ENCODE results near the gene WDR59. TPM values are rescaled to one million over a fixed set of nuclear protein-coding genes. Genes with fewer than 3 reads are reported as not detected.

WDR59 gene
- total RNA-seq, 4 donors from 2014 or later = 29.1 to 112 (median 42.6) TPM

DNA sequence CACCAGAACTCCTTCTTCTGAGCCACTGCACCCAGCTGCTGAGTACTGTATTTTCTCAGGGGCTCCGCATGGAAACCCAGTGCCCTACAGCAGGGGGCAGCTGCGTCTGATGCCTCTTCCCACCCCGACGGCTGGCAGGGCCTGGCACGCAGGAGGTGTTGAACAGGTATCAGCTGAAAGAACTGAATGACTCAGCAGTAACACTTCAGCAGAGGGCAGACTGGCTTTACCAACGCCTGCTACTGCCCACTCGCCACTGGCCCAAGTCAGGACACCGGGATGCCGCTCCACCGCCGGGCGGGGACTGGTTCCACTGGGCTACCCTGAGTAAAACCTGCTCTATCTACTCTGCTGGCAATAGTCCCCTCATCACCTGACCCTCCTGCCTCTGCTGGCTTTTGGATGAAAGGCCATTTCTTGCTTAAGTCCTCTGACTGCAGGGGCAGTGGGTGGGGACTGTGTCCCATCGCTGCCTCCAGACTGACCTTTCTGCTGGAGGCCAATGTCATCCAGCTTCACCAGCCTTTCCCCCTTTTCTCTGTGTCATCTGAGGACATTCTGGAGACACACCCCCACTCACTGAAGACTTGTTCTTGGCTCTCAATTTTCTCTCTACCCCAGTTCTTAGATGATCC is 109.9 kb downstream of the WDR59 start:
- H3K27me3 ChIP-seq = no peaks in the 10 kb centered on the region
- no peak for TF ChIP-seq EP300 (IDR thresholded peaks at IDR 0.05; ENCODE audit: low read depth)
- no peak for TF ChIP-seq POLR2A (IDR thresholded peaks at IDR 0.05)
- H3K4me3 ChIP-seq = no peak overlapping the region
- intact Hi-C loops (cut with DNase I; ENCODE audit: low total_unique reads) (no loop called here), in situ Hi-C loops (cut with MboI; ENCODE audit: low pct_ligation_motif_present in 1 of 4, low pct_unique_long_range_greater_than_20kb in 1 of 4, low sequenced_read_pairs in 3 of 4) (loop anchor here in 2 of 4 donors (25.0 kb wide), 1 partner anchor 163 kb away; the partner anchor contains the start of gene MLKL (in 2 of the 2))
- no peaks in the 10 kb centered on the region for H3K9me3 ChIP-seq
- H3K4me1 ChIP-seq = no peaks in the 10 kb centered on the region
- no peak overlapping the region for H3K27ac ChIP-seq
- WGBS, 2 donors (ENCODE audit: low coverage in 1 of 2) = 92% methylated on average over 12 of the region's 13 CpGs; no CpG with 5 or more reads in 1 of the 2 donors
- H3K36me3 ChIP-seq = peaks cover 0 to 16% (median 0%) of the 10 kb centered on the region in 4 donors
- no peak for DNase-seq

- WGBS, 2 donors (ENCODE audit: low coverage in 1 of 2) = 86% methylated on average over 14 of the region's 14 CpGs; no CpG with 5 or more reads in 1 of the 2 donors
- H3K9me3 ChIP-seq = no peaks in the 10 kb centered on the region
- intact Hi-C loops (cut with DNase I; ENCODE audit: low total_unique reads) = no loop called here
- H3K27me3 ChIP-seq = no peaks in the 10 kb centered on the region
- H3K4me1 ChIP-seq = no peaks in the 10 kb centered on the region
- in situ Hi-C loops (cut with MboI; ENCODE audit: low pct_ligation_motif_present in 1 of 4, low pct_unique_long_range_greater_than_20kb in 1 of 4, low sequenced_read_pairs in 3 of 4) = loop anchor here in 2 of 4 donors (25.0 kb wide), 1 partner anchor 162 kb away; the partner anchor contains the start of gene MLKL (in 2 of the 2)
- DNase-seq = no peak
- no peak overlapping the region for H3K4me3 ChIP-seq
- TF ChIP-seq POLR2A (IDR thresholded peaks at IDR 0.05) = no peak
- no peak for TF ChIP-seq CTCF (IDR thresholded peaks at IDR 0.05)
- TF ChIP-seq POLR2AphosphoS5 (IDR thresholded peaks at IDR 0.05) = no peak
- TF ChIP-seq EP300 (IDR thresholded peaks at IDR 0.05; ENCODE audit: low read depth) = no peak
- peaks cover 0 to 9% (median 0%) of the 10 kb centered on the region in 4 donors for H3K36me3 ChIP-seq
- no peak overlapping the region for H3K27ac ChIP-seq
Observed at GRCh38 chr16:74874123-74874522, 110.8 kb downstream of the WDR59 start.

- no peaks in the 10 kb centered on the region for H3K9me3 ChIP-seq
- 95 to 96% methylated on average over 2 of the region's 2 CpGs for WGBS, 2 donors (ENCODE audit: low coverage in 1 of 2)
- peaks cover 0 to 9% (median 0%) of the 10 kb centered on the region in 4 donors for H3K36me3 ChIP-seq
- no peak for DNase-seq
- H3K27ac ChIP-seq = no peak overlapping the region
- intact Hi-C loops (cut with DNase I; ENCODE audit: low total_unique reads) = no loop called here
- H3K4me1 ChIP-seq = no peaks in the 10 kb centered on the region
- TF ChIP-seq CTCF (IDR thresholded peaks at IDR 0.05) = no peak
- TF ChIP-seq POLR2AphosphoS5 (IDR thresholded peaks at IDR 0.05) = no peak
- no peak for TF ChIP-seq EP300 (IDR thresholded peaks at IDR 0.05; ENCODE audit: low read depth)
- no peak for TF ChIP-seq POLR2A (IDR thresholded peaks at IDR 0.05)
- H3K27me3 ChIP-seq = no peaks in the 10 kb centered on the region
- no peak overlapping the region for H3K4me3 ChIP-seq
- in situ Hi-C loops (cut with MboI; ENCODE audit: low pct_ligation_motif_present in 1 of 4, low pct_unique_long_range_greater_than_20kb in 1 of 4, low sequenced_read_pairs in 3 of 4) = loop anchor here in 2 of 4 donors (25.0 kb wide), 1 partner anchor 160 kb away; the partner anchor contains the start of gene MLKL (in 2 of the 2)
Observed at GRCh38 chr16:74872302-74872701, 112.6 kb downstream of the WDR59 start.

DNA sequence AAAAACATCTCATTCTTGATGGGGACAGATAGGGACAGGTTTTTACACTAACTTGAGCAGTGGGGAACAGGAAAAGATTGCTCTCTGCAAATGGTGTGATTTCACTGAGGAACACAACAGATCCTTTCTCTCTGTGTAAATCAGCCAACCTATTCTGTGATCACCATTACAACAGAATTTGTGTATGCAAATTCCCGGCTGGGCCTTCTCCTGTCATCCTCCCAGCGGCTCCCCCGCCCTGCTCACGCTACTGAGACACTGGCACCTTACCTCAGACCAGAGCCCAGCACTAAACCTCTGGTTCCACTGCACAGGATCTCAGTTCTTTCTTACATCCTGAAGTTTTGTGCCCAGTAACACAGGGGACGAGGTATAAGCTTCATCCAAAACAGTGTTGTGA is 113.3 kb downstream of the WDR59 start:
- TF ChIP-seq CTCF (IDR thresholded peaks at IDR 0.05) (no peak), POLR2A (IDR thresholded peaks at IDR 0.05) (no peak), POLR2AphosphoS5 (IDR thresholded peaks at IDR 0.05) (no peak), EP300 (IDR thresholded peaks at IDR 0.05; ENCODE audit: low read depth) (no peak)
- Histone ChIP-seq H3K4me3 (no peak overlapping the region), H3K9me3 (no peaks in the 10 kb centered on the region), H3K27ac (no peak overlapping the region), H3K27me3 (no peaks in the 10 kb centered on the region), H3K4me1 (no peaks in the 10 kb centered on the region), H3K36me3 (peaks cover 0 to 9% (median 0%) of the 10 kb centered on the region in 4 donors)
- in situ Hi-C loops (cut with MboI; ENCODE audit: low pct_ligation_motif_present in 1 of 4, low pct_unique_long_range_greater_than_20kb in 1 of 4, low sequenced_read_pairs in 3 of 4) (loop anchor here in 2 of 4 donors (25.0 kb wide), 1 partner anchor 159 kb away; the partner anchor contains the start of gene MLKL (in 2 of the 2)), intact Hi-C loops (cut with DNase I; ENCODE audit: low total_unique reads) (no loop called here)
- DNase-seq = no peak
- WGBS, 2 donors (ENCODE audit: low coverage in 1 of 2) = 86 to 88% methylated on average over 5 of the region's 5 CpGs

All from transverse colon (tissue), 4 donors.